Spleen (tissue), 7 donors: Measurements from ENCODE around the gene AK8.

Source experiments
- CTCF ChIP-seq, 11 experiments: fragments of 200-600 bp in 7 of 11; fragments of 450-650 bp in 4 of 11; sonication (generic) in 4 of 11; IDR thresholded peaks in 8 of 11; conservative IDR thresholded peaks in 3 of 11; 1 replicate in 7 of 11; 2 replicates in 4 of 11; pipeline versions ENCODE4 v1.4.0 to v1.8.0; 2016 to 2021; ENCODE audit warnings: antibody characterized with exemption in 11 of 11, inconsistent platforms in 4 of 11, mild to moderate bottlenecking in 1 of 11
- POLR2A ChIP-seq, 3 donors: fragments of 450-650 bp; IDR thresholded peaks; one replicate each; pipeline ENCODE4 v1.5.1; 2017; ENCODE audit warnings: antibody characterized with exemption in 3 of 3, mild to moderate bottlenecking in 1 of 3
- POLR2AphosphoS5 ChIP-seq, 3 donors: sonication (generic); formaldehyde crosslinking; IDR thresholded peaks; one replicate each; pipeline ENCODE4 v1.5.1; 2017; ENCODE audit warnings: antibody characterized with exemption in 3 of 3
- donor health status: DM: no; HTN: no; CAD: no; lungs with moderate emphysema.
- donor health status: DM: no; HTN: no; CAD: no.
- donor health status: DM: no; HTN: no; CAD: no.

GRCh38 chr9:132757016-132757415 is 121.1 kb downstream of the AK8 start:
- TF ChIP-seq POLR2AphosphoS5 (IDR thresholded peaks at IDR 0.05) = no peak
- TF ChIP-seq CTCF (IDR thresholded peaks at IDR 0.05 in 8 of 11, conservative IDR thresholded peaks at IDR 0.05 in 3 of 11) = no peak
- no peak for TF ChIP-seq POLR2A (IDR thresholded peaks at IDR 0.05)
